Type B pancreatic cell (in vitro differentiated cells): ENCODE data around the gene MARS1. TPM values are rescaled to one million over a fixed set of nuclear protein-coding genes. Genes with fewer than 3 reads are reported as not detected.

ENCODE experiments used
- DNase-seq: peaks from one replicate; pipeline ENCODE4 v3.0.0; 2021; ENCODE audit warnings: mixed read lengths; ENCODE audit not compliant: unreplicated experiment; ENCODE audit errors: extremely low spot score
- H3K27ac Mint-ChIP-seq: 2 replicates; pipeline ENCODE4 v1.8.0; 2021; ENCODE audit warnings: mild to moderate bottlenecking, mixed read lengths
- H3K27me3 Mint-ChIP-seq: 2 replicates; pipeline ENCODE4 v1.8.0; 2021; ENCODE audit warnings: mixed read lengths
- H3K36me3 Mint-ChIP-seq: 2 replicates; pipeline ENCODE4 v1.8.0; 2021; ENCODE audit warnings: mixed read lengths
- H3K4me1 Mint-ChIP-seq: one replicate; pipeline ENCODE4 v1.8.0; 2021; ENCODE audit warnings: mixed read lengths; ENCODE audit not compliant: unreplicated experiment
- H3K4me3 Mint-ChIP-seq: 2 replicates; pipeline ENCODE4 v1.8.0; 2021; ENCODE audit warnings: mild to moderate bottlenecking, mixed read lengths
- H3K9me3 Mint-ChIP-seq: 2 replicates; pipeline ENCODE4 v1.8.0; 2021; ENCODE audit warnings: mixed read lengths
- total RNA-seq: library from RNA; stranded (reverse); gene quantifications from 2 replicates; pipeline ENCODE4 v1.2.1, GENCODE V29; 2021; ENCODE audit warnings: low replicate concordance
- TF ChIP-seq, protein P1 (sequence below): fragments of 200-600 bp; sonication (generic); conservative IDR thresholded peaks from 2 replicates; pipeline ENCODE4 v1.5.0; 2021; ENCODE audit warnings: antibody characterized with exemption, mild to moderate bottlenecking

The MARS1 gene
- total RNA-seq, 1 donor from 2014 or later: 200 TPM

GRCh38 chr12:57475271-57476161, 12.4 kb upstream of the MARS1 start:
- Mint-ChIP-seq H3K9me3 (no peaks in the 10 kb centered on the region), H3K36me3 (no peaks in the 10 kb centered on the region), H3K4me3 (peak overlapping the region; percentile 84), H3K27me3 (peaks cover 86% of the 10 kb centered on the region), H3K4me1 (no peaks in the 10 kb centered on the region), H3K27ac (no peak overlapping the region)
- no peak for DNase-seq
- TF ChIP-seq, protein P1, sequence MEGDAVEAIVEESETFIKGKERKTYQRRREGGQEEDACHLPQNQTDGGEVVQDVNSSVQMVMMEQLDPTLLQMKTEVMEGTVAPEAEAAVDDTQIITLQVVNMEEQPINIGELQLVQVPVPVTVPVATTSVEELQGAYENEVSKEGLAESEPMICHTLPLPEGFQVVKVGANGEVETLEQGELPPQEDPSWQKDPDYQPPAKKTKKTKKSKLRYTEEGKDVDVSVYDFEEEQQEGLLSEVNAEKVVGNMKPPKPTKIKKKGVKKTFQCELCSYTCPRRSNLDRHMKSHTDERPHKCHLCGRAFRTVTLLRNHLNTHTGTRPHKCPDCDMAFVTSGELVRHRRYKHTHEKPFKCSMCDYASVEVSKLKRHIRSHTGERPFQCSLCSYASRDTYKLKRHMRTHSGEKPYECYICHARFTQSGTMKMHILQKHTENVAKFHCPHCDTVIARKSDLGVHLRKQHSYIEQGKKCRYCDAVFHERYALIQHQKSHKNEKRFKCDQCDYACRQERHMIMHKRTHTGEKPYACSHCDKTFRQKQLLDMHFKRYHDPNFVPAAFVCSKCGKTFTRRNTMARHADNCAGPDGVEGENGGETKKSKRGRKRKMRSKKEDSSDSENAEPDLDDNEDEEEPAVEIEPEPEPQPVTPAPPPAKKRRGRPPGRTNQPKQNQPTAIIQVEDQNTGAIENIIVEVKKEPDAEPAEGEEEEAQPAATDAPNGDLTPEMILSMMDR: no peak

GRCh38 chr12:57476162-57476992, 11.5 kb upstream of the MARS1 start:
- no peaks in the 10 kb centered on the region for H3K4me1 Mint-ChIP-seq
- H3K27ac Mint-ChIP-seq: no peak overlapping the region
- H3K27me3 Mint-ChIP-seq: peaks cover 93% of the 10 kb centered on the region
- no peak for DNase-seq
- H3K9me3 Mint-ChIP-seq: no peaks in the 10 kb centered on the region
- peak overlapping the region; percentile 65 for H3K4me3 Mint-ChIP-seq
- TF ChIP-seq, protein P1: peak; percentile 35
- H3K36me3 Mint-ChIP-seq: no peaks in the 10 kb centered on the region

GRCh38 chr12:57476993-57477709, 10.7 kb upstream of the MARS1 start:
- DNase-seq: no peak
- Mint-ChIP-seq H3K4me1 (peaks cover 4% of the 10 kb centered on the region), H3K27ac (no peak overlapping the region), H3K4me3 (peak overlapping the region; percentile 35), H3K9me3 (no peaks in the 10 kb centered on the region), H3K27me3 (peaks cover 93% of the 10 kb centered on the region), H3K36me3 (no peaks in the 10 kb centered on the region)
- TF ChIP-seq, protein P1: no peak

DNA sequence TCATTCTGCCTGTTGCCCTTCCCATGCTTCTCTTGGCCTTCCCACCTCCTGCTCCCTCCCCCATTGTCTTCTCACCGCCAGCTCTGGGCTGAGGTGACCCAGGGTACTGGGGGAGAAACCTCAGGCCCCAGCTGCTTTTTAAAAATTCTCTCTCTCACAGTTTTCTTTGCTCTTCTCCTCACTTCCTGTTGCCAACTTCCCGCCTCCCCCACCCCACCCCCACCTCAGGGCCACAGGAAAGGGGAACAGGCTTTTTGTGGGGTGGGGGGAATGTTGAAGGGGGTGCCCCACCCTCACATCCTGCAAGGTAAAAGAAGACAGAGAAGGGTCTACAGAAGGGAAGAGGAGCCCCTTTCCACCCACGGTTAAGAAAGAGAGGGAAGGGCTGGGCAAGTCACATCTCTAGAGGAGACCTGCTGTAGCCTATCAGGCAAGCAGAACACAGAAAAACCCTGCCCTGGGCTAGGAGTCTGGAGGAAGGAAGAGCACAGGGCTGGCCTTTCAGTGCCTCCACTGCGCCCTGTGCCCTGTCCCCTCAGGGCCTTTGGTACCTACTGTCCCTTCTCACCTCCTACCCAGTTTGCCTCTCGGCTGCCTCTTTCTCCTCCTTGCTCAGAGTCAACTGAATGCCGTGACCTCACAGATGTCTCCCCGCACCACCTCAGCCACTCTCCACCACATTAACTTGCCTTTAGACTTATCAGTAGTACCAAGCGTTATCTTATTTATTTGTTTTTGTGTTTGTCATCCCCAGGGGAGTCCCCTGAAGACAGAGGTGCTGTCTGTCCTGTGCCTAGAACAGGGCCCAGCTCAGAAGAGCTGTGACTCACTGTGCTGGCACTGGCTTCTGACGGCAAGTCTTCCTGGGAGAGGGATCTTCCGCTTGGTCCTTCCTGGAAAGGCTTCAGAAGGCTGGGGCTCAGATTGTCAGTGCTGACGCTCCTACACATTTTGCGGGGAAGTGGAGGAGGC, 9.9 kb upstream of the MARS1 start:
- TF ChIP-seq, protein P1: no peak
- no peak overlapping the region for H3K4me3 Mint-ChIP-seq
- no peaks in the 10 kb centered on the region for H3K36me3 Mint-ChIP-seq
- peaks cover 5% of the 10 kb centered on the region for H3K4me1 Mint-ChIP-seq
- peaks cover 86% of the 10 kb centered on the region for H3K27me3 Mint-ChIP-seq
- H3K27ac Mint-ChIP-seq: no peak overlapping the region
- no peaks in the 10 kb centered on the region for H3K9me3 Mint-ChIP-seq
- no peak for DNase-seq
